ENCODE data around the gene PDCD4.

Gene PDCD4

GRCh38 chr10:110919971-110920881 lies 48.5 kb downstream of the PDCD4 start:
- no peak for DNase-seq

- DNase-seq, result no peak
Measured at GRCh38 chr10:110923856-110924493, 52.2 kb downstream of the PDCD4 start.

GRCh38 chr10:110927461-110927860 lies 55.7 kb downstream of the PDCD4 start:
- no peak for DNase-seq

GRCh38 chr10:110931769-110932381 lies 60.1 kb downstream of the PDCD4 start:
- no peak for DNase-seq

GRCh38 chr10:110932505-110933180 lies 60.9 kb downstream of the PDCD4 start:
- DNase-seq, result no peak

- DNase-seq, result no peak
Measured at GRCh38 chr10:110936757-110937156, 65.0 kb downstream of the PDCD4 start.

GRCh38 chr10:110939419-110939818 lies 67.7 kb downstream of the PDCD4 start:
- DNase-seq, result no peak

GRCh38 chr10:110944792-110945396 lies 73.2 kb downstream of the PDCD4 start:
- DNase-seq, result no peak

- DNase-seq, result no peak
Measured at GRCh38 chr10:110946496-110946895, 74.8 kb downstream of the PDCD4 start.

- DNase-seq, result no peak
Measured at GRCh38 chr10:110947061-110947595, 75.4 kb downstream of the PDCD4 start.

Data from T1000 (cell line).